GM19395 (cell line): ENCODE data around the gene ADAMTS6.

Experiments used
- ATAC-seq: cut with Tn5 transposase; IDR thresholded peaks from one replicate; pipeline ENCODE4 v1.9.1; 2021; ENCODE audit warnings: mild to moderate bottlenecking, moderate library complexity; ENCODE audit not compliant: unreplicated experiment

ADAMTS6 gene

DNA sequence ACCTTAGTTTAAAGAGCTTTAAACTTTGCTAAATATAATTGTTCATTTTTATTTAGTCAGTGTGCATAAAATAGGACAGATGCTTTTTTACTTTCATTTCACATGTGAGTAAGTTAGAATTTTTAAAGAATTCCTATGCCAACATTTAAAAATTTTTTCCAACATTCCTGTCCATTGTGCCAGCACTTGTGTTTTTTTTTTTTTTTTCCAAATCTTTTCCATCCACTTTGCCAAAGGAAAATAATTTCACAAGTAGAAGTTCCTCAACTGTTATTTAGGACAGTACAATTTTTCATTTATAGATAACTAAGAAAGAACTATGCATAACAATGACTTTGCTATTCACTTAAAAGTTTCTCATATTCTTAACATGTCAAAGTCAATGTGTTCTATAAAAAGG is 189.5 kb downstream of the ADAMTS6 start:
- ATAC-seq = no peak

DNA sequence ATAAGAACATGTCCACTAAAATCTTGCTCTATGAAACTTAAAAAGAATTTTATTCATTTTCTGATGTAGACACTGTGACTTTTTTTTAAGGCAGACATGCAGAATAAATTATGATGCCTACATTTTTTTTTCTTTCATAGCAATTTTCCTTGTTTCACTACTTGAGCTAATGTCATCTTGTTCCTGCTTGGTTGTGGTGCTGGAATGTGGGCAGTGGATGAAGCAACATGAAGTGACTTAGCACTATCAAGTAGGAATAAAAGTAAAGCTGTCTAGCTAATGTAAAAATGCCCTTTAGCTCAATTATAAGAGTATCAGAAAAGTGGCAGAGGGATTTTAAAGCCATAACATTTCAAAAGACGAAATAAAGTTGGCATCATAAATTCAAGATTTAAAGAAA is 191.0 kb downstream of the ADAMTS6 start:
- ATAC-seq = no peak

DNA sequence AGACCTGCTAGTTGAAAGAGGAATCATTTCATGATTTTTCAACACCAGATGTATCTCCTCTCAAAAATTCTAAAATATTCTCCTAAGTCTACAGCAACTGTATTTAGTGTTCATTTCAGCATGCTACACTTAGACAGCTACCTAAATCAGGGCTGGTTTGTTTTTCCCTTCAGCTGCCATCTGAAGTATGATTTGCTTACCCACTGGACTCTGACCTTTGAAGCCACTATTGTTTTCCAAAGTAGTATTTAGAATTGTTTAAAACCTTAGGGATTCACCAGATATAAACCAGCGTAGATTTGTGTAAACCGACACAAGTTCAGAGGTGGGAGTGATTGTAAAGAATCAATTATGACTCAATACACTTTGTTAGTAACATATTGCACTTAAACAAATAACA is 193.1 kb downstream of the ADAMTS6 start:
- ATAC-seq = no peak

DNA sequence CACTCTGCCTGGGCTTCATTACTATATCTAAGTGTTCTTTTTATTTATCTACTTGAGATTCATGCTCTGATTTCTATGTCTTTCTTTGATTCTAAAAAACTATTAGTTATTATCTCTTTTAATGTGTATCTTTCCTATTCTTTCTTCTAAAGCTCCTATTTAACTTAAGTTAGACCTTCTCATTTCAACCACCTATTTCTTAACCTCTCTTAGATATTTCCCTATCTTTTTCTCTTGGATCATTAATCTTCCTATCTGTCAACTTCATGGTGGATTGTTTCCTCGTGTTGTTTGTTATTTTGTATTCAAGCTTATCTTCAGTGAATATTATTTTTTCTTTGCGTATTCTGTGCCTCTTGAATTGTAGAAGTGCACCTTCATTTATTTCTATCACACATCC is 202.1 kb downstream of the ADAMTS6 start:
- ATAC-seq = no peak

DNA sequence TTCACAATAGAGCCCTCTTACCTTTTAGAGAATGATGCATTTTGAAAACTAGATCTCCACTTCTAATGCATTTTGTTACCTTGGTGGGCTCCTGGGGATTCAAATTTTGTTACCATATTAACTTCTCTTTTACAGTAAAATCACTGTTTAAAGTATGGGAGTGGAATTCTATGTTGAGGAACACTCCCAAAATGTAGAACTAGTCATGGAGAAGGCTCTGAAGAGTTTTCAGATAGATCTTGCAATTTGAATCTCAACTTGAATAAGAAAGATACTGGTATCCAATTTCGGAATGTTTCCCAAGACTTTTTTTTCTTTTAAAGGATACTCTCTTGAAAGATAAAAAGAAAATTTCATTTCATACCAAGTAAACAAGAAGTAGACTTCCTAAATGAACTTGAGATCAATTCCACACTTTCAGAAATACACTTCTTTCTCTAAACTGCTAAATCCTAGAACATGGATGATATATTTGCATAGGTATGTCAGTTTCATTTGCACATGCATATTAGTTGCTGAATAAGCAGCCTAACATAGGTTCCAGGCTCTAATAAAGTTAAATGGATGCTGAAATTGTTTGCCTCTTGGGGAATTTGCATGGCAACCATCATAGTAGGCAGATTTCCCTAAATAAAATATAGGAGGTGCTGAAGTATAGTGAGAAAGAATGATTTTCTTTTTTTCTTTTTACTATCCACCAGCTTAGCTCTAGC is 205.4 kb downstream of the ADAMTS6 start:
- no peak for ATAC-seq

DNA sequence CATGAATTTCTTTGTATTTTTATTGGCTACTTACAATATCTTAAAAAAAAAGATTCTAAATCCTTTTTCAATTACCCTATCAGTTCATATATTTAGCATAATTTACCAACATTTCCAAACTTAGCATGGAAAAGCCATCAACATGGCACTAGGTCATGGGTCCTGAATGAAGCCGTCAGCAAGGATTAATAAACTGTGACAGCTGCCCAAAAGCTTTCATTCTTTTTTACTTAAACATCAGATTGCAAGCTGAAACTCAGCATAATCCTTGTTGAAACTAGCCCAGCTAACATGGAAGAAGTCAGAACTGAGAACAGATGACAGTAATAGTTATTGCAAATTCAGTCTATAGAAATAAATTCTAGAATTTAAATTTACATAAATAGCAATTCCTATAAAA is 209.8 kb downstream of the ADAMTS6 start:
- ATAC-seq = no peak

DNA sequence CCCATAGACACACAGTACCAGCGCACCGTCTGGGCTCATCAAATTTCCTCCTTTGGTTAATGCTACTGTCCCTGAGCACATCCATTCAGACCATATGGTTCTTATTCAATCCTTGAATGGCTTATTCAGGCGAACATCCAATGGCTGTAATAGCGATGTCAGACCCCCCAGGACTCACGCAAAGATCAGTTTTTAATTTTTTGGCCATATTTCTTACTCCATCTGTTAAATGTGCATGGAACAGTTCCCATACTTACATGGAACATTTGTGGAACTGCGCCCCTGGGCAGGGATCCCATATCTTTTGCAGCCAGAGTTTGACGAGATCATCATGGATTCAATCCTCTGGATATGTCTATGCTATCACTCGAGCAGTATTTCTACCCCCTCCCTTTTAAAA is 213.2 kb downstream of the ADAMTS6 start:
- ATAC-seq = no peak

DNA sequence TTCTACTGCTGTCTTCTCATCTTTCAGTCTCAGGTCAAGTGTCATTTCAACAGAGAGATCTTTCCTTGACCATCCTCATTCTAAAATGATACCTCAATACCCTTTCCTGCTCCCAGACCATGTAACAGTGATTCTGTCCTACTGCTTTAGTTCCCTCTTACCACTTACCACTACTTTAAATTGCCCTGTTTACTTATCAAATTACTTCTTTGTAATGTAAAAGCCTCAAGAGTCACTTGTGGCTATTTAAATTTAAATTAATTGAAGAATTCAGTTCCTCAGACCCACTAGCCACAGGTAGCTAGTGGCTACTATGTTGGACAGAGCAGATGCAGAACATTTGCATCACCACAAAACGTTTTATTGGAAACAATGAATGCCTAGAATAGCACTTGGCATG is 217.3 kb downstream of the ADAMTS6 start:
- no peak for ATAC-seq

DNA sequence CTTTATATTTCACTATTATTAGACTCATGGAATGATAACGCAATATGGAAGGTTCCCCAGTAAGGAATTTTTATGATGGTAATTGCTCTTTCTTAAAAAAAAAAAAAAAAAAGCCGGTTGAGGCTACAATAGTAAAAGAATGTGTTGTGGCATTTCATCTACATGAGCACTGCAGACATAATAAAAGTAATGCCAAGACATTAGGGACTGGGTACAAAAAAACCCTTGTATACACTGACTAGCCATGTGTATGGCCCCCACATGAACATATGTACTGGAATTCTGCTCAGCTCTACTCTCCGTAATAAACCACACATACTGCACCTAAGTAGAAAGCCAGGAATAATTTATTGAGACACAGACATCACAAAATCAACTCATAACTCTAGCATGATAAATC is 218.4 kb downstream of the ADAMTS6 start:
- ATAC-seq = no peak

DNA sequence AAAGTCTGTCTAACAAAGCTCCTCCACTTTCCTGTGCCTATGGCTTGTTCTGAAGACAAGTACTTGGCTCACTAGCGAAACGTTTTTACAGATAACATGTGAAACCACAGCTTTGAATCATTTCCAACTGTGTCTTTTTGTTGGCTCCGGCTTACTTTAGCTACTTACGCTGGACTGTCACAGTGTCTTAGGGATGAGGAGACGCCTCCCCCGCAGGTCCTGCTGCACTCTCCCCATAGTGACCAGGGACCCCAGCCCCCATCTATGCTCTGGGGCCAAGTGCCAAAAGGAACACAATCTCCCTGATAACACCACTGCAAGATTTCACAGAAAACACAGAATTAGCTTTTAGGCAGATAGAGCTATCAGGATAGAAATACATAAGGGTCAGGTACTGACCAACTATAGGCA is 219.1 kb downstream of the ADAMTS6 start:
- ATAC-seq = no peak

DNA sequence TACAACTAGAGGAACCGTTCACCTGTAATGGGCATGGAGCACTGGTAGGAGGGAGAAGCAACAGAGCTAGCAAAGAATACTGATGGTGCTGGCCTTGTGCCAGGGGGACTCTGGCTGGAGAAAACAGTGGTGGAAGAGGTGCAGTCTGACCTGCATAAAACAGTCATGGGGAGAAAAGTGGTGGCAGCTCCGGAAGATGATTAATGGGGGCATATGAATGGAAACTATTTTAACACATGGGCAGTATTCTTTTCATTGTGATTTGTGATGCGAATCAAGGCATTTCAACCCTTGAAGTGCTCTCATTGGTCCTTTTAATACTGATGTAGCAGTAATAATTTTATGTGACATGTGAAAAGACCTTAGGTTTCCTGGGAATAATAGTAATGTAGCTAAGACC is 219.6 kb downstream of the ADAMTS6 start:
- ATAC-seq = no peak

DNA sequence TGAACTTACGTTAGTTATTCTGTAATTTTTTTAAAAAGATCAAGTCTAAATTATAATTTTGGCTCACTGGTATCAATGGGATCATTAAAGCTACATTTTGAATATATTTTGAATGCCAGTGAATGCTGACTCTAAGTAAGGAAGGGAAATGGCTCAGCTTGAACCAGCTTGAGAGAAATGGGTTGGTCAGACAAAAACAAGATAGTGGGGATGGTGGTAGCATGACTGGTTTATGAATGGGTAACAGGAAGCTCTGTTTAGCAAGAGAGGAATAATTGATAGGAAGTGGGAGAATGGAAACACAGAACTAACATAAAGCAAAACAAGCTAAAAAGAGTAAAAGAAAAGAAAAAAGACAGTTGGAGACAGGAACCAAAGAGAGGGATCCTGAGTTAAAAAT is 220.2 kb downstream of the ADAMTS6 start:
- ATAC-seq = no peak

DNA sequence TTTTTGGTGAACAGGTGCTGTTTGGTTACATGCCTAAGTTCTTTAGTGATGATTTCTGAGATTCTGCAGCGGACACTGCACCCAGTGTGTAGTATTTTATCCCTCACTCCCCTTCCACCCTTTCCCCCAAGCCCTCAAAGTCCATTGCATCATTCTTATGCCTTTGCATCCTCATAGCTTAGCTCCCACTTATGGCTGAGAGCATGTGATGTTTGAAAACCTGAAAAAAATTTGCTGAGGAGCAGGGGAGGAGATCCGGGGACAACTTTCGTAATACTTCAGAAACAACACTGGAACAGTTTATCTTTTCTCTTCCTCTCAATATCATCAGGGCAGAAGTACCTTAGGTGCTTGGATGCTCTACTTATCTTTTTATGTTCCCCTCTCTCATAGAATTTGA is 226.4 kb downstream of the ADAMTS6 start:
- no peak for ATAC-seq

DNA sequence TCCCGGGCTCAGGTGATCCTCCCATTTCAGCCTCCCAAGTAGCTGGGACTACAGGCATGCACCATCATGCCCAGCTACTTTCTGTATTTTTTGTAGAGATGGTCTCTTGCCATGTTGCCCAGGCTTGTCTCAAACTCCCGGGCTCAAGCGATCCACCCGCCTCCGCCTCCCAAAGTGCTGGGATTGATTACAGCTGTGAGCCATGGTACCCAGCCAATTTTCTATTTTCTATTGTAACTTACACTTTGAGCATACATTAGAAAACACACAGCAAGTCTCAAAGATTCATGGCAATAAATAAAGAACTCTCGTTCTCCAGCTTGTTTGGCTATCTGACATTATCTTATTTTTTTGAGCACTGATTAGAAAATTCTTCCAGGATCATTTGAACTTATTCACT is 228.7 kb downstream of the ADAMTS6 start:
- ATAC-seq = no peak

DNA sequence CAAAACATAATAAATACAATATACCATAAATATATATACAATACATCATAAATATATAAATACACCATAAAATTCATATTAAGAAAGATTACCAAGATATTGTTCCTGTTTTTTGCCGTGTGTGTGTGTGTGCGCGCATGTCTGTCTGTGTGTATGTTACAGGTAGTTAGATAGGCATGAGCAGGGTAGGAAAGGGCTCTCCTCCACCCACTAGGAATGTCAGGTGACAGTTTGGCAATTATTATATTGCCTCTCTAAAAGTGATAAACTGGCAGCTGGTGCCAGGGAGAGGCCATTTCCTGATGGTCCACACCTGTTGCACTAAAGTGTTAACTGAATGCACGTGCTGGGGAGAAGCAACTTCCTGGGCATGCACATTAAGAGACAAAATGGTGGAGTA is 232.8 kb downstream of the ADAMTS6 start:
- no peak for ATAC-seq

DNA sequence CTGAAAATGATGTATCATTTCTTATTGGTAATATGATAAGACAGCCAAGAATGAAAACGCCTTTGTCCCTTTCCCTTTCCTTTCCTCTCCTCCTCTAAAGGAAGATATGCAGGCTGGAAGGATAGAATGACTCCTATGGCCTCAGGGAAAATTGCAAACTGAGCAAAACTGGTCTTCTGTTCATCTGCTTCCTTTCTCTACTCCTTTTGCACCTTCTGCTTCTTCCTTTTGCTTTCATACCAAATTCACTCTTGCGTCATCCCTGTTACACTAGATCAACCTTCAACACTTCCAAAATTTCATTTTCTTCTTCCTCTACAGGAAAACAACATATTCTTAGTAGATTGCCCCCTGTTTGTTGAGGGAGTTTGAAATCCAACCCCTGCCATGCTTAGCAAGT is 234.1 kb downstream of the ADAMTS6 start:
- ATAC-seq = no peak

DNA sequence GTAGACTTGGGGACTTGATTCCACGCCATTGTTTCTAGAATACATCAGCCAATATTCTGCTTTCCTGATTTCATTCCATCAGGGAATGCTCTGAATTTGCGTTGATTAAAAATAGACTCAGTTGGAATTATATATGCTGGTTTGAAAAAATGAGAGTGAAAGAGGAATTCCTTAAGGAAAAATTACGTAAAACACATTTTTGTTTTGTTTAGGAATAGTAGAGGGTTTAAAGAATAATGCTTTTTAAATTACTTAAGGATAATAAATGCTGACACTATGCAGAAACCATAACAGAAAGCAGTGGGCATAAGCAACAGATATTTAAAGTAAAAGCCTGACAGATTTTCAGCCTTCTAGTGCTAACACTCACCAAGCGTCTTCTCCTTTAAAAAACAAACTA is 235.0 kb downstream of the ADAMTS6 start:
- ATAC-seq = no peak

DNA sequence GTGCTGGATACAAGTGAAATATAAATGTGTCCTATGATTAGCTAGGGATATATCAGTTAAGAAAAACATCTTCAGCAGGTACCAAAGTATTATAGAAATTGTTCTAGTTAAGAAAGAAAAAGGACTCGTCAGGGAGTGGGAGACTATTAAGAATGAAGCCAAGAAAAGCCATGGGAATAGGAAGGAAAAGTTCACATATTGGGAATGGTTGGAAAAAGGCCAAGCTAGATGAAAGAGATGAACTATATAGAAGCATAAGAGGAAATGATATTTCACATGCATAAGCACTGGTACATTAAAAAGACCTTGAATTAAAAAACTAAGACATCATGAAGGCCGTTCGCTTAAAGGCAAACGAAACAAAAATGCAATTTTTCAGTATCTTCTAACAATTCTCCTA is 237.7 kb downstream of the ADAMTS6 start:
- no peak for ATAC-seq

DNA sequence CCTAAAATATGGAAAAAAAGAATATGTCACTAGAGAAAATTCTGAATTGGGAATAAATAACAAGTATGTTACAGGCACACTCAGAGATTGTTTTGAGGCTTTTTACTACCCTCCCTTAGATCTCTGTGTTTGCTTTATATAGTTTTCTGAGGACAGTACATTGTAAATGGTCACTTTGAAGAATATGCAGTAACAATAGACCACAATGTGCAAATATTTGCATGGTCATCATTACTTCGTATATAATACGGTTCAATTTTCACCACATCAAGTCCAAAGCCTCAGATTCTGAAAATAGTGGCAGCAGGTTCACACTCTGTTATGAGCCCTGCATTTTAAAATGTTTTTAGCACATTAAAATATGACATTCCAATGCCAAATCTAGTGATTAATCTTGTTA is 238.6 kb downstream of the ADAMTS6 start:
- ATAC-seq = no peak

DNA sequence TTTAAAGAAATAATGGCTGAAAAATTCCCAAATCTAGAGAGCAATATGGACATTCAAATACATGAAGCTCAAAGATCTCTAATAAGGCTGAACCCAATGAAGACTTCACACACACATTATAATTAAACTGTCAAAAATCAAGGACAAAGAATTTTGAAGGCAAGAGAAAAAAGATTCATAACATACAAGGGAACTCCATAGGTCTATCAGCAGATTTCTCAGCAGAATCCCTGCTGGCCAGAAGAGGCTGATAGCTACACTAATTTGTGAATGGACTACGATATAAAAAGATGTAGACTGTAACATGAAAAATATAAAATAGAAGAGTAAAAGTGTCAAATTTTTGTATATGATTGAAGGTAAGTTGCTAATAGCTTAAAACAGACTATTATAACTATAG is 251.9 kb downstream of the ADAMTS6 start:
- no peak for ATAC-seq

DNA sequence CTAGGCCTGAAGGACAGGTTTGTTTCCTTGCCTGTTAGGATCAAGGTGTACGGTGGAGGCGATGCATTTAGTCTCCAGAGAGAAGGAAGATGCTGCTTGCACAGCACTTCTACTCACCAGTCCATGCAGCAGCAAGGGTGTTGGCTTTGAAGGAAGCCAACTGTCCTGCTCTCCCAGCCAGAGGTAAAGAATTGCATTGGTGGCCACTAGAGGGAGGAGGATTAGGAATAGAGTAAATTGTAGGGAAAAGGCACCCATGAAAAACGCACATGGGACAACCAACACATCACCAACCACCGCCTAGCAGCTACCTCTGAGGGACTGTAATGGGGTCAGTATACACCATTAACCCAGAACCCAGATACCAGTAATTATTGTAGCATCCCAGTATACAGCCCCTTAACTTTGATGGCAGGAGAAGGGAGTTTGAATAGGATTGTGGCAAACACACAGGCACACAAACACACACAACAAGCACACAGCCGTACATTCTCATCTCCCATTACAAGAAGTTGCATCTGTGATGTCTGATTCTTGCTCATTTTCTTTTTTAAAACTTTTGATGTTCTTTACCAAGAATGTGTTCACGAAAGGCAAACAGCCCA is 267.7 kb downstream of the ADAMTS6 start:
- ATAC-seq = no peak

DNA sequence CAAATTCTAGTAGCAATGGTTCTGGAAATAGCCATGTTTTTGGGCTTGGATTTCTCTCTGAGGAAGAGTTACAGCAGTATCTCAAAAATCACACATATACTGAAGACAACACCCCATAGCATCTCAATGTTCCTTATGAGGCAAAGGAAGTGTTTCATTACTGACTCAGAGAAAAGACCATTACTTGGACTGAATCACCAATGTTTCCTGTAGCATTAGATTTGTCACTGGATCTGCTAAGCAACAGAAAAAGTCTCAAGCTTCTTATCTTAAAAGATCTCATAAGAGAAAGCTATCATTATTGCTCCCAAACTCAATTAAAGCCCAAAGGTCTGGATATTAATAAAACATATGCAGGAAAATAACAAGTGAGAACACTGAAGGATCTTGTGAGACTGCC is 272.4 kb downstream of the ADAMTS6 start:
- no peak for ATAC-seq

DNA sequence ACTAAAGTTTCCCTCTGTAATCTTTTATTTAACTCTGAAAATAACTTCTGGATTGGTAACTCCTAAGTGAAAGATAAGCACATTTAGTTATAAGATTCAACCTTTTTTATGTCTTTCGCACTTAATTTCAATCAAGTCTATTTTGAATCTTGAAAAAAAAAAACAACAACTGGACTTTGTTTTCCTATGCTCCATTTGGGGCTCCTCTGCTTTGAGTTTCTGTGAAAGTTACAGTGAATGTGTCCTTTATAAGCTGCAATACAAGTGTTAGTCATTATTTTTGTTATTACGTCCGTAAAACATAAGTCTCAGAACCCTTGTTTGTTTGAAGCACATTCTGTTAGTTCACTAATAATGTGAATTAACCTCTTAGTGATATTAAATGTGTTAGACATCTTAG is 276.8 kb downstream of the ADAMTS6 start:
- ATAC-seq = no peak
